Stomach smooth muscle (tissue), 2 donors: ENCODE results near the gene ARHGEF7.
"Not testable (repeated sequence)": the region's sequence is repeated elsewhere in the genome, so short reads cannot be mapped to it uniquely, and the experiment has no call there.

Experiments
- H3K27ac ChIP-seq: one replicate; pipeline ENCODE4 v1.7.0; 2013; ENCODE audit warnings: mild to moderate bottlenecking, low read length, inconsistent platforms
- H3K27me3 ChIP-seq, 2 donors: one replicate each; pipeline ENCODE4 v1.7.0; 2013; ENCODE audit warnings: low read length in 2 of 2; ENCODE audit not compliant: insufficient read depth in 2 of 2, control insufficient read depth in 1 of 2
- H3K36me3 ChIP-seq, 2 donors: one replicate each; pipeline ENCODE4 v1.7.0; 2013; ENCODE audit warnings: low read length in 2 of 2; ENCODE audit not compliant: control insufficient read depth in 2 of 2, insufficient read depth in 2 of 2
- H3K4me1 ChIP-seq: one replicate; pipeline ENCODE4 v1.7.0; 2013; ENCODE audit warnings: low read length; ENCODE audit not compliant: control insufficient read depth, insufficient read depth
- H3K4me3 ChIP-seq, 2 donors: one replicate each; pipeline ENCODE4 v1.7.0; 2013; ENCODE audit warnings: low read length in 2 of 2
- H3K9ac ChIP-seq, 2 donors: one replicate each; pipeline ENCODE4 v1.7.0; 2013; ENCODE audit warnings: low read length in 2 of 2, mild to moderate bottlenecking in 1 of 2
- H3K9me3 ChIP-seq, 2 donors: one replicate each; pipeline ENCODE4 v1.7.0; 2013; ENCODE audit warnings: low read length in 2 of 2; ENCODE audit not compliant: control insufficient read depth in 2 of 2
- donor health status: healthy.
- donor health status: Pancreatic carcinoma.

ARHGEF7 gene

GRCh38 chr13:111255228-111255790 is 140.2 kb downstream of the ARHGEF7 start:
- H3K9me3 ChIP-seq = no peaks in the 10 kb centered on the region
- no peaks in the 10 kb centered on the region for H3K4me1 ChIP-seq
- no peaks in the 10 kb centered on the region for H3K27me3 ChIP-seq
- H3K36me3 ChIP-seq = peaks cover 25 to 30% of the 10 kb centered on the region in 2 donors
- H3K9ac ChIP-seq = no peak overlapping the region
- H3K27ac ChIP-seq = no peak overlapping the region
- H3K4me3 ChIP-seq = no peak overlapping the region

DNA sequence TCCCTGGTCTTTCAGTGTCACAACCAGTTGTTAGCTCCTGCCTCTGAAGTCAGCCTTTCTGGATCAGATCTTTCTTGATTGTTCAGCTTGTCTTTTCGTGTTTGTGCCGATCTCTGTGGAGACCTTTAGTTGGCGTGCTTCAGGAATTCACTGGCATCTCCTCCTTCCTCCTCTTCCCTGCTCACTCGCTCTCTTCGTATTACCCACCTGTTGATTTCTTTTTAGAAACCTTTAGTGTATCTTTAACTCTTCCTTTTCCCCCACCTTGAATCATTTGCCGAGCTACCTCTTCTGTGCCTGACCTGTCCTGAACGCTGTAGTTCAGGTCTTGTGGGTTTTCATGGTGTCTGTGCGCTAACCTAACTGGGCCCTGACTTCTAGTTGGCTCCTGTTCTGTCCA is 141.3 kb downstream of the ARHGEF7 start:
- Histone ChIP-seq H3K4me1 (no peaks in the 10 kb centered on the region), H3K27ac (no peak overlapping the region), H3K27me3 (no peaks in the 10 kb centered on the region), H3K9ac (no peak overlapping the region), H3K36me3 (peaks cover 16 to 24% of the 10 kb centered on the region in 2 donors), H3K4me3 (no peak overlapping the region), H3K9me3 (no peaks in the 10 kb centered on the region)

DNA sequence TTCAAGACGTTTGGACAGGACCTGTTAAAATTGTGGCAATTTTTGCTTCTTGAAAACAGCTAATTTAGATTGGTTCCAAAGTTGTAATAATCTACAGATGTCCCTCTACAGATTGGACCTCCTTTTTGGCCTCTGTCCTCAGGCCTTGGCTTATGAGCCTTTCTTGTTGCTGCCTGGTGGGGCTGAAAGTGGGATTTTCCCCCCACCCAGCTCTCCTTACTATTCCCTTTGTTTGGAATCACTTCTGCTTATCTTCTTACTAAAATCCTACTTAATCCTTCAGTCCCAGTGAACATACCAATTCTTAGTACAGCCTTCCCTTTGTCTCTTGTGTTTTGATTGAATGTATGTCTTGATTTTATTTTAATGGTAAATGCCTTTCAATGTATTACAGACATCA is 141.8 kb downstream of the ARHGEF7 start:
- Histone ChIP-seq H3K36me3 (peaks cover 16 to 24% of the 10 kb centered on the region in 2 donors), H3K9ac (no peak overlapping the region), H3K27ac (no peak overlapping the region), H3K9me3 (no peaks in the 10 kb centered on the region), H3K27me3 (no peaks in the 10 kb centered on the region), H3K4me3 (no peak overlapping the region), H3K4me1 (no peaks in the 10 kb centered on the region)

- H3K4me3 ChIP-seq, H3K9me3 ChIP-seq, H3K27ac ChIP-seq, H3K4me1 ChIP-seq, H3K27me3 ChIP-seq, H3K9ac ChIP-seq: not testable (repeated sequence)
- H3K36me3 ChIP-seq = peaks cover 16 to 27% of the 10 kb centered on the region in 2 donors
Observed at GRCh38 chr13:111257899-111258298, 142.8 kb downstream of the ARHGEF7 start.

DNA sequence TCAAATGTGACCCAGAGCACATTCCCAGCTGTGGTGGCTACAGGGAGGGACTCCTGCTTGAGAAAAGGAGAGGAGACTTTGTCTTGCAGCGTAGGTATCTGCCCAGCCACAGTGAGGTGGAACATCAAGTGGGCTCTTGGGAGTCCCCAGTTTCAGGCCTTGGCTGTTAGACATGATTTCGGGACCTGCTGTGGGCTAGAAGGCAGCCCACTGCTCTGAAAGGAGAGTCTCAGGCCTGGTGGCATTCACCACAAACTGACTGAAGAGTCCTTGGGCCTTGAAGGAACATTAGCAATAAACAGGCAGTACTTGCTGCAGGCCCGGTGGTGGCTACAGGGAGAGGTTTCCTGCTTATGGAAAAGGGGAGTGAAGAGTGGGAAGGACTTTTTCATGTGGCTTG is 143.5 kb downstream of the ARHGEF7 start:
- Histone ChIP-seq H3K4me3 (no peak overlapping the region), H3K9me3 (no peaks in the 10 kb centered on the region), H3K27me3 (no peaks in the 10 kb centered on the region), H3K4me1 (no peaks in the 10 kb centered on the region), H3K9ac (no peak overlapping the region), H3K36me3 (peaks cover 13 to 24% of the 10 kb centered on the region in 2 donors), H3K27ac (no peak overlapping the region)

- H3K4me1 ChIP-seq = no peaks in the 10 kb centered on the region
- no peak overlapping the region for H3K27ac ChIP-seq
- no peaks in the 10 kb centered on the region for H3K27me3 ChIP-seq
- no peak overlapping the region for H3K4me3 ChIP-seq
- no peak overlapping the region for H3K9ac ChIP-seq
- H3K36me3 ChIP-seq = peaks cover 13 to 21% of the 10 kb centered on the region in 2 donors
- no peaks in the 10 kb centered on the region for H3K9me3 ChIP-seq
Observed at GRCh38 chr13:111259058-111259457, 143.9 kb downstream of the ARHGEF7 start.

DNA sequence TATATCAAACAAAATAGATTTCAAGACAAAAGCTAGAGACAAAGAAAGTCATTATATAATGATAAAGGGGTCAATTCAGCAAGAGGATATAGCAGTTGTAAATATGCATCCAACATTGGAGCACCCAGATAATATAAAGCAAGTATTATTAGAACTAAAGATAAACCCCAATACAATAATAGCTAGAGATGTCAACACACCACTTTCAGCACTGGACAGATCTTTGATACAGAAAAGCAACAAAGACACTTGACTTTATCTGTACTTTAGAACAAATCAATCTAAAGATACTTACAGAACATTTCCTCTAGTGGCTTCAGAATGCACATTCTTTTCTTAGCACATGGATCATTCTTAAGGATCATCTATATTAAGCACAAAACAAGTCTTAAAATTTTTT is 146.2 kb downstream of the ARHGEF7 start:
- H3K4me1 ChIP-seq = no peaks in the 10 kb centered on the region
- no peak overlapping the region for H3K9ac ChIP-seq
- H3K27ac ChIP-seq = no peak overlapping the region
- H3K27me3 ChIP-seq = no peaks in the 10 kb centered on the region
- no peak overlapping the region for H3K4me3 ChIP-seq
- H3K36me3 ChIP-seq = peaks cover 13 to 24% of the 10 kb centered on the region in 2 donors
- H3K9me3 ChIP-seq = no peaks in the 10 kb centered on the region

DNA sequence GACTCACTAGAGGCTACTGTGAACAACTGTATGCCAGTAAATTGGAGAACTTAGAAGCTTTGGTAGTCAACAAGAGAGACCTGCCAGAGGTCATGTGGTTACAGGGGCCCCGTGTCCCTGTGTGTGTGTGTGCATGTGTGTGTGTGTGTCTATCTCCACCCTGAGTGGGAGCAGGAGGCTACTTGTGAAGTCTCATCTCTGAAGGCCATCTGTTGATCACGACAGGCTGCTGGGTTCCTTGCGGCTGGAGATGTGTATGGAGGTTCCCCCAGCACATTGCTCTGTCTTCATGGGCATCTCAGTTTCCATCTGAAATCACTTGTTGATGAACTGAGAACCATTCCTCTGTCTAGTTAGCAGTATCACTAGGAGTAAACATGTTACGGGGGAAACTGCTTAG is 147.2 kb downstream of the ARHGEF7 start:
- no peak overlapping the region for H3K4me3 ChIP-seq
- H3K27me3 ChIP-seq = no peaks in the 10 kb centered on the region
- no peak overlapping the region for H3K27ac ChIP-seq
- no peaks in the 10 kb centered on the region for H3K4me1 ChIP-seq
- peaks cover 13 to 27% of the 10 kb centered on the region in 2 donors for H3K36me3 ChIP-seq
- no peak overlapping the region for H3K9ac ChIP-seq
- no peaks in the 10 kb centered on the region for H3K9me3 ChIP-seq

GRCh38 chr13:111262715-111263114 is 147.6 kb downstream of the ARHGEF7 start:
- no peaks in the 10 kb centered on the region for H3K4me1 ChIP-seq
- no peaks in the 10 kb centered on the region for H3K27me3 ChIP-seq
- H3K36me3 ChIP-seq = peaks cover 15 to 27% of the 10 kb centered on the region in 2 donors

DNA sequence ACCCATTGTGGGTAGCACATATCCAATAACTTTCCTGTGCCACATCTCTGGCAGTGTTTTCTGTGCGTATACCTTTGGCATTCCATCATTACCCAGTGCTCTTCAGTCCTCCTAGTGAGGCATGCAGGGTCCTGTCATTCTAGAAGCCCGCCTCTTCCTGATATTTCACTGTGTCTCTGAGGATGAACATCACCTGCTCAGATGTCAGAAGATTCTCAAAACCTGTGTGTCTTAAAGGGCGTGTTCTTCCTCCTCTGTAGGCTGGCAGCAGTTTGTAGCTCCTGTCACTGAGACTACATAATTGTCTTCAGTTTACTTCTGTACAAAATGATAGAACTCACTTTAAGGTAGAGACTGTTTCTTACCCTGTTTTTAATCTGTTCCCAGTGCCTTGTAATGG is 148.5 kb downstream of the ARHGEF7 start:
- no peak overlapping the region for H3K9ac ChIP-seq
- H3K36me3 ChIP-seq = peaks cover 14 to 28% of the 10 kb centered on the region in 2 donors
- no peaks in the 10 kb centered on the region for H3K27me3 ChIP-seq
- H3K4me1 ChIP-seq = no peaks in the 10 kb centered on the region
- no peak overlapping the region for H3K27ac ChIP-seq
- no peak overlapping the region for H3K4me3 ChIP-seq
- no peaks in the 10 kb centered on the region for H3K9me3 ChIP-seq

More at GRCh38 chr13:111262715-111263114, 147.6 kb downstream of the ARHGEF7 start:
- Histone ChIP-seq H3K4me3 (no peak overlapping the region), H3K27ac (no peak overlapping the region), H3K9ac (no peak overlapping the region), H3K9me3 (no peaks in the 10 kb centered on the region)

- Histone ChIP-seq H3K4me1 (peaks cover 2% of the 10 kb centered on the region), H3K9ac (no peak overlapping the region), H3K4me3 (no peak overlapping the region), H3K36me3 (peaks cover 11 to 28% of the 10 kb centered on the region in 2 donors), H3K27ac (no peak overlapping the region), H3K9me3 (no peaks in the 10 kb centered on the region), H3K27me3 (no peaks in the 10 kb centered on the region)
Observed at GRCh38 chr13:111265006-111265700, 150.0 kb downstream of the ARHGEF7 start.
